HG02642 (cell line): Measurements from ENCODE around the gene ZNF581.

ENCODE experiments used
- ATAC-seq: cut with Tn5 transposase; IDR thresholded peaks from one replicate; pipeline ENCODE4 v1.9.1; 2021; ENCODE audit warnings: mild to moderate bottlenecking; ENCODE audit not compliant: unreplicated experiment, poor library complexity

Gene ZNF581

DNA sequence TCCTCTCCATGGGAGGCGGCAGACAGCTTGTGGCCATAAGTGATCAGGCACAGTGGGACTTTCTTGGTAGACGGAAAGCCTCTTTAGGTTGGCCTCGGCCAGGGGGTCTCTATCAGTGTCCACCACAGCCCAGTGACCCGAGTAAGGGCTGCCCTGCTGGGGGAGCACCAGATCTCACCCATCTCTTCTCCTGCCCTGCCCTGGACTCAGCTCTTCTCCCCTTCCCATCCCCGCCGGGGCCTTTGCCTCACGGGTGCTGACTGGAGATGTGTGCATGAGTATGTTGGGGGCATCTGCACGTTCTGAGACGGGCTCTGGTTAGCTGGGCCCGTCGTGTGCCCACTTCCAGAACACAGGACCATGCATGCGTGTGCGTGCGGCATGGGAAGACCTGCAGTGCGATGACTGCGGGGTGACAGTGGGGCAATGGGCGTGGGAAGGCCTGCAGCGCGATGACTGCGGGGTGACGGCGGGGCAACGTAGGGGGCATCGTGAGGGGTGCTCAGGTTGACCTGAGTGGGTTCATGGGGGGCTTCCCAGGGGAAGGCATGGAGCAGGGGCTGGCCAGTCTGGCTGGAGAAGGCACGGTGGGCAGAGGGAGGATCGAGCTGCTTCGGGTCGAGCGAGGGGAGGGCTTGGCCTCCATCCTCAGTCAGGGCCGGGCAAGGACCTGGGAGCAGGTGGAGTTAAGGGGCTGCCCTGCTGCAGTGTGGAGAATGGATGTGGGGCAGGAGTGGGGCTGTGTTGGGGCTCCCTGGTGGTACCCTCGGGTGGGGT, 47.5 kb downstream of the ZNF581 start:
- no peak for ATAC-seq

DNA sequence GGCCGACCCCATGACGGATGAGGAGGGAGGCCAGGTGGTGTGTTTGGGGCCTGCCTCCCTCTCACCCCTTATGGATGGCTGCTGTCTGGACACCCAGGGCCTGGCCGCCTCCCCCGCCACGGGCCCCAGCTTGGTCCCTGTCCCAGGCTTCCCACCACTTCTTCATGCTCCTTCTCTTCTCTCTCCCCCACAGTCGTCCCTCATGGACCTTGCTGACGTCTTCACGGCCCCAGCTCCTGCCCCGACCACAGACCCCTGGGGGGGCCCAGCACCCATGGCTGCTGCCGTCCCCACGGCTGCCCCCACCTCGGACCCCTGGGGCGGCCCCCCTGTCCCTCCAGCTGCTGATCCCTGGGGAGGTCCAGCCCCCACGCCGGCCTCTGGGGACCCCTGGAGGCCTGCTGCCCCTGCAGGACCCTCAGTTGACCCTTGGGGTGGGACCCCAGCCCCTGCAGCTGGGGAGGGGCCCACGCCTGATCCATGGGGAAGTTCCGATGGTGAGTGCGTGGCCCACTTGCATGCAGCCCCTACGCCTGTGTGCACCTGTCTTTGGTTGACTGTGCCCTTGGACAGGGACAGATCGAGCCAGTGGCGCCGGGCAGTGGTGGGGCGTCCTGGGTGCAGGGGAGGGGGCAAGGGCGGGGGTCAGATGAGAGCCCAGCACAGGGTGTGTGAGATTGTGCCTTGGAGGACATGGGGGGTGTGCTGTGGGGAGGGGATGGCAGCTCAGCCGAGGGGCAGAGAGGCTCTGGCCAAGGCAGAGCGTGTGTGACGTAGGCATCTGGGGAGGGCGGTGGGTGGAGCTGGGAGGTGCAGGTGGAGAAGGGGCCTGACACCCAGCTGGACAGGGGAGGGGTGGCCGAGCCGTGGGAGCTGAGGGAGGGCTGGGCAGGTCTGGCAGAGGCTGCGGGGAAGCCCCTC, 48.4 kb downstream of the ZNF581 start:
- ATAC-seq: no peak

DNA sequence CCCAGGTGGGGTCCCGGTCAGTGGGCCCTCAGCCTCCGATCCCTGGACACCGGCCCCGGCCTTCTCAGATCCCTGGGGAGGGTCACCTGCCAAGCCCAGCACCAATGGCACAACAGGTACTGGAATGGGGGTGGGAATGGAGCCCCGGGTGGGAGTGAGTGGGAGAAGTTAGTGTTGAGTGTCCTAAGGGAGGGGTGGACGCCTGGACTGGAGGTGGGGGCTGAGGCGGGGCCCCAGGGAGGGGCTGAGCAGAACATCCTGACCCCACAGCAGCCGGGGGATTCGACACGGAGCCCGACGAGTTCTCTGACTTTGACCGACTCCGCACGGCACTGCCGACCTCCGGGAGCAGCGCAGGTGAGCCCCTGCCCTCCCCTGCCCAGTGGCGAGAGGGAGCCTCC, 49.2 kb downstream of the ZNF581 start:
- no peak for ATAC-seq

DNA sequence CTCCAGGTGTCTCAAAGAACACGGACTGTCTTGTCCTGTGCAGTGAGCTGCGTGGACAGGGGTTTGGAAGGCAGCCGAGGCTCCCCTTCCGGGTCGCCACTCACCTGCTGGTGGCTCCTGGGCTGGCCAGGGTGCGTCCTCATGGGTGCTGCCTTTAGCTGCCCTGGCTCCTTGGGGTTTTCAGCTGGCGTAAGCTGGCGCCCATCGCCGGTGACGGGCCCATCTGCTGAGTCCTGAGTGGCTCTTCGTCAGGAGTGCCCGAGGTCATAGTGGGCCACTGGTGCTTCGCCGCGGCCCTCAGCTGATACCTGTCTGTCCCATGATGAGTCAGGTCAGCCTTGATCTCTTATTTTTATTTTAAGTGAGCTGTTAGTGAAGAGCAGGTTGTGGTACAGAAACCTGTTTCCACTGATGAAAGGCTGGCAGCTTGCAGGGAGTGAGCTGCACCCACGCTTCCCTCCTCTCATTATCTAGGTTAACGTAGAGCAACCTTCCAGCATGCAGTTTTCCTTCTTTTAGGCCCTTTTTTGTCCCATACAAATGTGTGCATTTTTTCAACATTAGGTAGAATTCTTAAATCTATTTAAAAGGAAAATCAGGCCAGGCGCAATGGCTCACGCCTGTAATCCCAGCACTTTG, 50.0 kb downstream of the ZNF581 start:
- ATAC-seq: no peak

DNA sequence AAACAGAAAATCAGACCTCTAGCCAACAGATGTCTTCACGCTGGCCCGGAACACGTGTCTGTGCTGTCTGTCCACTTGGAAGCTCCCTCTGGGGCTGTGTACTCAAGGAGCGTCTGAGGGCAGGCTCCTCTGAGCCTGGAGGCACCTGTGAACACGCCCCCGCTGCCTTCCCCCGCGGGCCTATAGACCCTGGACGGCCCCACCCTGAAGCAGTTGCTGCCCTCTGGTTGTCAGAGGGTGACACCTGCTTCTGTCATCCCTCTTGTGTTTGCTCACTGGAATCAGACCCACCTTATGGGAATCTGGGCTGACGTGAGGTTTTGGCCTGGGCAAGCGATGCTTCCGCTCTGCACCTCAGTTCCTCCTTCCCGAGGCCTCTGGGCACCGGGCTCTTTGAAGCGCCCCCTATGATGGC, 50.8 kb downstream of the ZNF581 start:
- ATAC-seq: no peak

DNA sequence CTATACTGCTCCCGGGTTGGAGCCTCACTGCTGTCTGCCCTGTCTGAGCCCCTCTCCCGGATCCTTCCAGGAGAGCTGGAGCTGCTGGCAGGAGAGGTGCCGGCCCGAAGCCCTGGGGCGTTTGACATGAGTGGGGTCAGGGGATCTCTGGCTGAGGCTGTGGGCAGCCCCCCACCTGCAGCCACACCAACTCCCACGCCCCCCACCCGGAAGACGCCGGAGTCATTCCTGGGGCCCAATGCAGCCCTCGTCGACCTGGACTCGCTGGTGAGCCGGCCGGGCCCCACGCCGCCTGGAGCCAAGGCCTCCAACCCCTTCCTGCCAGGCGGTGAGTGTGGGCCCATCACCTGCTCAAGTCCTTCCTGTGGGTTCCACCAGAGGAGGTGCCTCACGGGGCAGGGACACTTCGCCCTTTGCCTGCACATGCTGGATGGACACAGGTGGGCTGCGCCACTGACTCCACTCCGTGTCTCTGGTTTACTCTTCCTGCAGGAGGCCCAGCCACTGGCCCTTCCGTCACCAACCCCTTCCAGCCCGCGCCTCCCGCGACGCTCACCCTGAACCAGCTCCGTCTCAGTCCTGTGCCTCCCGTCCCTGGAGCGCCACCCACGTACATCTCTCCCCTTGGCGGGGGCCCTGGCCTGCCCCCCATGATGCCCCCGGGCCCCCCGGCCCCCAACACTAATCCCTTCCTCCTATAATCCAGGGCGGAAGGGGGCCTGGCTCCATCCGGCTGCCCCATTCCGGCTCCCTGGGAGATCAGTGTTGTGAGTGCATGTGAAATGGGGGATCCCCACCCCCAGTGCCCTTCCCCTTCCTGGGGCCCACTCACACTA, 51.4 kb downstream of the ZNF581 start:
- no peak for ATAC-seq
